HG02798 (cell line): ENCODE results near the gene AKAP5.
"Not testable (repeated sequence)": the region's sequence is repeated elsewhere in the genome, so short reads cannot be mapped to it uniquely, and the experiment has no call there.

Experiments used
- ATAC-seq: cut with Tn5 transposase; IDR thresholded peaks from one replicate; pipeline ENCODE4 v1.9.1; 2021; ENCODE audit warnings: mild to moderate bottlenecking; ENCODE audit not compliant: unreplicated experiment, poor library complexity

The AKAP5 gene

GRCh38 chr14:64501411-64502171 lies 36.3 kb downstream of the AKAP5 start:
- no peak for ATAC-seq

- no peak for ATAC-seq
Measured at GRCh38 chr14:64502456-64502855, 37.2 kb downstream of the AKAP5 start.

GRCh38 chr14:64502887-64503433 lies 37.7 kb downstream of the AKAP5 start:
- ATAC-seq: no peak

- ATAC-seq: peak; percentile 73
Measured at GRCh38 chr14:64503434-64504309, 38.4 kb downstream of the AKAP5 start, which contains the start of gene ZBTB25. Gene ZBTB25 (minus strand): TSS chr14:64503838. CDS start chr14:64490533, 13,305 bp downstream.

GRCh38 chr14:64504310-64504896 lies 39.1 kb downstream of the AKAP5 start, which contains the start of gene ZBTB1:
Gene ZBTB1 (plus strand): TSS chr14:64504770. CDS start chr14:64521505, 16,735 bp downstream.
- ATAC-seq: peak; percentile 24

GRCh38 chr14:64504897-64505794 lies 39.8 kb downstream of the AKAP5 start:
- peak; percentile 30 for ATAC-seq

GRCh38 chr14:64506721-64507120 lies 41.4 kb downstream of the AKAP5 start:
- ATAC-seq: no peak

GRCh38 chr14:64507376-64508156 lies 42.3 kb downstream of the AKAP5 start:
- no peak for ATAC-seq

GRCh38 chr14:64508215-64508776 lies 43.0 kb downstream of the AKAP5 start:
- ATAC-seq: no peak

GRCh38 chr14:64509036-64509435 lies 43.7 kb downstream of the AKAP5 start:
- ATAC-seq: no peak

GRCh38 chr14:64510825-64511671 lies 45.7 kb downstream of the AKAP5 start:
- peak; percentile 34 for ATAC-seq

- no peak for ATAC-seq
Measured at GRCh38 chr14:64513271-64513670, 48.0 kb downstream of the AKAP5 start.

- ATAC-seq: no peak
Measured at GRCh38 chr14:64515053-64515452, 49.8 kb downstream of the AKAP5 start.

- ATAC-seq: no peak
Measured at GRCh38 chr14:64516969-64517368, 51.7 kb downstream of the AKAP5 start.

- ATAC-seq: not testable (repeated sequence)
Measured at GRCh38 chr14:64517667-64518066, 52.4 kb downstream of the AKAP5 start.

GRCh38 chr14:64518229-64518628 lies 52.9 kb downstream of the AKAP5 start:
- no peak for ATAC-seq

- ATAC-seq: no peak
Measured at GRCh38 chr14:64520699-64521098, 55.4 kb downstream of the AKAP5 start.
